ENCODE measurements around the gene ERICH6. TPM values are rescaled to one million over a fixed set of nuclear protein-coding genes. Genes with fewer than 3 reads are reported as not detected.

Gene ERICH6
- total and polyA plus RNA-seq, 3 donors from 2014 or later, result 9.7 to 52.5 (median 24.0) TPM

- no peak for DNase-seq
- no peak overlapping the region for H3K27ac ChIP-seq
- WGBS, 2 donors, result 85 to 90% methylated on average over 5 of the region's 5 CpGs
- no peaks in the 10 kb centered on the region for H3K4me1 ChIP-seq
- no peaks in the 10 kb centered on the region for H3K27me3 ChIP-seq
- intact Hi-C loops (cut with DNase I; ENCODE audit: low total_unique reads), result no loop called here
- no peak overlapping the region for H3K4me3 ChIP-seq
- H3K36me3 ChIP-seq (ENCODE audit: low read depth, missing control alignments), result no peaks in the 10 kb centered on the region
- H3K9me3 ChIP-seq, result no peaks in the 10 kb centered on the region
- TF ChIP-seq POLR2A (IDR thresholded peaks at IDR 0.05) (no peak), CTCF (IDR thresholded peaks at IDR 0.05) (no peak)
These were observed 37.6 kb downstream of the ERICH6 start for GRCh38 chr3:150666167-150666566.

GRCh38 chr3:150663461-150663860, 40.3 kb downstream of the ERICH6 start:
- no peaks in the 10 kb centered on the region for H3K4me1 ChIP-seq
- H3K36me3 ChIP-seq (ENCODE audit: low read depth, missing control alignments), result no peaks in the 10 kb centered on the region
- no peak for DNase-seq
- no peaks in the 10 kb centered on the region for H3K27me3 ChIP-seq
- 82 to 90% methylated on average over 8 of the region's 8 CpGs for WGBS, 2 donors
- intact Hi-C loops (cut with DNase I; ENCODE audit: low total_unique reads), result no loop called here
- no peaks in the 10 kb centered on the region for H3K9me3 ChIP-seq
- TF ChIP-seq POLR2A (IDR thresholded peaks at IDR 0.05), result no peak
- no peak for TF ChIP-seq CTCF (IDR thresholded peaks at IDR 0.05)
- no peak overlapping the region for H3K27ac ChIP-seq
- no peak overlapping the region for H3K4me3 ChIP-seq

GRCh38 chr3:150662410-150663200, 41.1 kb downstream of the ERICH6 start:
- 65 to 79% methylated on average over 7 of the region's 7 CpGs for WGBS, 2 donors

GRCh38 chr3:150656316-150656715, 47.4 kb downstream of the ERICH6 start:
- intact Hi-C loops (cut with DNase I; ENCODE audit: low total_unique reads), result no loop called here
- TF ChIP-seq POLR2A (IDR thresholded peaks at IDR 0.05) (no peak), CTCF (IDR thresholded peaks at IDR 0.05) (no peak)
- no peak overlapping the region for H3K27ac ChIP-seq
- no peaks in the 10 kb centered on the region for H3K36me3 ChIP-seq (ENCODE audit: low read depth, missing control alignments)
- WGBS, 2 donors, result 84% methylated on average over 4 of the region's 4 CpGs
- H3K9me3 ChIP-seq, result no peaks in the 10 kb centered on the region
- no peak overlapping the region for H3K4me3 ChIP-seq
- no peaks in the 10 kb centered on the region for H3K4me1 ChIP-seq
- H3K27me3 ChIP-seq, result no peaks in the 10 kb centered on the region
- DNase-seq, result no peak

More at GRCh38 chr3:150662410-150663200, 41.1 kb downstream of the ERICH6 start:
- Histone ChIP-seq H3K4me3 (no peak overlapping the region), H3K4me1 (no peaks in the 10 kb centered on the region), H3K27me3 (no peaks in the 10 kb centered on the region), H3K9me3 (no peaks in the 10 kb centered on the region), H3K36me3 (ENCODE audit: low read depth, missing control alignments) (no peaks in the 10 kb centered on the region), H3K27ac (no peak overlapping the region)
- no peak for DNase-seq
- intact Hi-C loops (cut with DNase I; ENCODE audit: low total_unique reads), result no loop called here
- no peak for TF ChIP-seq CTCF (IDR thresholded peaks at IDR 0.05)
- TF ChIP-seq POLR2A (IDR thresholded peaks at IDR 0.05), result no peak

GRCh38 chr3:150653110-150653561, 50.6 kb downstream of the ERICH6 start:
- Histone ChIP-seq H3K27me3 (no peaks in the 10 kb centered on the region), H3K9me3 (no peaks in the 10 kb centered on the region), H3K4me1 (no peaks in the 10 kb centered on the region), H3K4me3 (no peak overlapping the region), H3K27ac (no peak overlapping the region), H3K36me3 (ENCODE audit: low read depth, missing control alignments) (no peaks in the 10 kb centered on the region)
- intact Hi-C loops (cut with DNase I; ENCODE audit: low total_unique reads), result no loop called here
- WGBS, 2 donors, result 91 to 94% methylated on average over 4 of the region's 4 CpGs
- no peak for DNase-seq
- TF ChIP-seq CTCF (IDR thresholded peaks at IDR 0.05) (no peak), POLR2A (IDR thresholded peaks at IDR 0.05) (no peak)

All from testis (tissue), 3 donors.